Muscle of leg (tissue), 11 donors: ENCODE measurements around the gene TAAR2. TPM values are rescaled to one million over a fixed set of nuclear protein-coding genes. Genes with fewer than 3 reads are reported as not detected.
A peak's percentile ranks its signal among the peaks of the same experiment; 100 is the strongest.

ENCODE experiments used
- DNase-seq: peaks from one replicate; pipeline ENCODE4 v3.0.0; 2013
- H3K27ac ChIP-seq: one replicate; pipeline ENCODE4 v1.5.1; 2013; ENCODE audit warnings: mild to moderate bottlenecking, low read length, control low read depth
- H3K27me3 ChIP-seq: one replicate; pipeline ENCODE4 v1.6.1; 2013; ENCODE audit warnings: low read length; ENCODE audit not compliant: control insufficient read depth, insufficient read depth
- H3K36me3 ChIP-seq: one replicate; pipeline ENCODE4 v1.6.1; 2013; ENCODE audit warnings: low read length; ENCODE audit not compliant: control insufficient read depth, insufficient read depth
- H3K4me1 ChIP-seq: one replicate; pipeline ENCODE4 v1.6.1; 2013; ENCODE audit warnings: low read length; ENCODE audit not compliant: control insufficient read depth, insufficient read depth
- H3K4me3 ChIP-seq: one replicate; pipeline ENCODE4 v1.5.1; 2013; ENCODE audit warnings: low read length, control low read depth
- H3K9me3 ChIP-seq: replicated peaks from 2 replicates; pipeline ENCODE4 v1.6.1; 2013; ENCODE audit warnings: low read depth, low read length; ENCODE audit not compliant: control insufficient read depth
- WGBS: methylation state at CpG from one replicate; pipeline ENCODE4 v1.1.5; 2013; ENCODE audit warnings: missing lambda C conversion rate; ENCODE audit not compliant: insufficient coverage; 5-methylcytosine and 5-hydroxymethylcytosine counted together
- polyA plus RNA-seq, 8 donors: library from polyadenylated mRNA; unstranded; fragments of 120-200 nt; gene quantifications; one replicate each; pipeline versions ENCODE4 v1.2.1 to v1.2.3, GENCODE V29; 2013; ENCODE audit warnings: inconsistent platforms in 1 of 8, low replicate concordance in 1 of 8; ENCODE audit not compliant: insufficient read length in 8 of 8, insufficient read depth in 1 of 8
- total RNA-seq: library from RNA; stranded (reverse); fragments of 120-200 nt; gene quantifications from one replicate; pipeline ENCODE4 v1.2.4, GENCODE V29; 2013

The TAAR2 gene
- total and polyA plus RNA-seq, 9 donors = not detected

GRCh38 chr6:132590362-132590761, 33.7 kb downstream of the TAAR2 start:
- H3K4me1 ChIP-seq = no peaks in the 10 kb centered on the region
- no peak for DNase-seq
- no CpG with 5 or more reads among the region's 1 CpG for WGBS
- no peak overlapping the region for H3K4me3 ChIP-seq
- no peaks in the 10 kb centered on the region for H3K27me3 ChIP-seq
- H3K27ac ChIP-seq = no peak overlapping the region
- no peaks in the 10 kb centered on the region for H3K36me3 ChIP-seq
- H3K9me3 ChIP-seq = no peaks in the 10 kb centered on the region

- H3K9me3 ChIP-seq = no peaks in the 10 kb centered on the region
- H3K27me3 ChIP-seq = no peaks in the 10 kb centered on the region
- DNase-seq = no peak
- no peaks in the 10 kb centered on the region for H3K4me1 ChIP-seq
- 25% methylated on average over 1 of the region's 5 CpGs for WGBS
- no peaks in the 10 kb centered on the region for H3K36me3 ChIP-seq
- no peak within 1 kb of the TSS for H3K4me3 ChIP-seq
- H3K27ac ChIP-seq = no peak within 1 kb of the TSS
Observed at GRCh38 chr6:132589454-132589853, 34.6 kb downstream of the TAAR2 start, which contains the start of gene TAAR5. Gene TAAR5, minus strand, starts transcription at chr6:132589741. Its CDS starts 55 bp downstream, at chr6:132589686.

- no peaks in the 10 kb centered on the region for H3K36me3 ChIP-seq
- no peak overlapping the region for H3K27ac ChIP-seq
- H3K4me1 ChIP-seq = no peaks in the 10 kb centered on the region
- no peaks in the 10 kb centered on the region for H3K9me3 ChIP-seq
- no peak for DNase-seq
- 40% methylated on average over 1 of the region's 2 CpGs for WGBS
- H3K27me3 ChIP-seq = no peaks in the 10 kb centered on the region
- no peak overlapping the region for H3K4me3 ChIP-seq
Observed at GRCh38 chr6:132587424-132587823, 36.7 kb downstream of the TAAR2 start.

GRCh38 chr6:132584698-132585097, 39.4 kb downstream of the TAAR2 start:
- Histone ChIP-seq H3K4me1 (no peaks in the 10 kb centered on the region), H3K27ac (no peak overlapping the region), H3K4me3 (no peak overlapping the region), H3K36me3 (no peaks in the 10 kb centered on the region), H3K9me3 (peaks cover 2% of the 10 kb centered on the region), H3K27me3 (no peaks in the 10 kb centered on the region)
- no CpG with 5 or more reads among the region's 1 CpG for WGBS
- no peak for DNase-seq

- H3K27ac ChIP-seq = no peak overlapping the region
- H3K4me1 ChIP-seq = no peaks in the 10 kb centered on the region
- no peak overlapping the region for H3K4me3 ChIP-seq
- peaks cover 3% of the 10 kb centered on the region for H3K27me3 ChIP-seq
- DNase-seq = peak; percentile 16
- no peaks in the 10 kb centered on the region for H3K9me3 ChIP-seq
- H3K36me3 ChIP-seq = no peaks in the 10 kb centered on the region
Observed at GRCh38 chr6:132571774-132572173, 52.3 kb downstream of the TAAR2 start.

GRCh38 chr6:132570221-132570777, 53.8 kb downstream of the TAAR2 start, which contains the start of gene TAAR6:
Gene TAAR6, plus strand, starts transcription at chr6:132570322. Its CDS starts 0 bp downstream, at chr6:132570322.
- no peak within 1 kb of the TSS for H3K27ac ChIP-seq
- no peak for DNase-seq
- WGBS = 80% methylated on average over 6 of the region's 15 CpGs
- no peaks in the 10 kb centered on the region for H3K9me3 ChIP-seq
- no peak within 1 kb of the TSS for H3K4me3 ChIP-seq
- H3K27me3 ChIP-seq = peaks cover 3% of the 10 kb centered on the region
- H3K4me1 ChIP-seq = no peaks in the 10 kb centered on the region
- H3K36me3 ChIP-seq = no peaks in the 10 kb centered on the region

GRCh38 chr6:132569170-132569569, 54.9 kb downstream of the TAAR2 start:
- no peak for DNase-seq
- no peaks in the 10 kb centered on the region for H3K4me1 ChIP-seq
- no peak overlapping the region for H3K27ac ChIP-seq
- no peaks in the 10 kb centered on the region for H3K9me3 ChIP-seq
- H3K27me3 ChIP-seq = peaks cover 3% of the 10 kb centered on the region
- no CpG with 5 or more reads among the region's 4 CpGs for WGBS
- H3K36me3 ChIP-seq = no peaks in the 10 kb centered on the region
- no peak overlapping the region for H3K4me3 ChIP-seq

GRCh38 chr6:132568611-132569010, 55.5 kb downstream of the TAAR2 start:
- no CpG with 5 or more reads among the region's 6 CpGs for WGBS
- no peak for DNase-seq
- Histone ChIP-seq H3K27me3 (peaks cover 3% of the 10 kb centered on the region), H3K9me3 (no peaks in the 10 kb centered on the region), H3K4me1 (no peaks in the 10 kb centered on the region), H3K4me3 (no peak overlapping the region), H3K27ac (no peak overlapping the region), H3K36me3 (no peaks in the 10 kb centered on the region)

- no peaks in the 10 kb centered on the region for H3K36me3 ChIP-seq
- H3K27me3 ChIP-seq = peaks cover 3% of the 10 kb centered on the region
- no peaks in the 10 kb centered on the region for H3K4me1 ChIP-seq
- no CpG with 5 or more reads among the region's 1 CpG for WGBS
- no peak for DNase-seq
- H3K27ac ChIP-seq = no peak overlapping the region
- H3K4me3 ChIP-seq = no peak overlapping the region
- H3K9me3 ChIP-seq = no peaks in the 10 kb centered on the region
Observed at GRCh38 chr6:132567566-132567965, 56.5 kb downstream of the TAAR2 start.
